GM23338 (cell line): ENCODE data around the gene ZBTB44. TPM values are rescaled to one million over a fixed set of nuclear protein-coding genes. Genes with fewer than 3 reads are reported as not detected.

Source experiments
- ATAC-seq: fragments of 200-7000 bp; cut with Tn5 transposase; 3 replicates; pipeline ENCODE4 v1.9.1; 2020
- DNase-seq: peaks from one replicate; pipeline ENCODE4 v3.0.0-alpha.2; 2015; ENCODE audit warnings: low spot score
- H2AFZ ChIP-seq: fragments of 200-600 bp; sonication (generic); 2 replicates; pipeline ENCODE4 v1.8.0; 2016; ENCODE audit warnings: antibody characterized with exemption, mild to moderate bottlenecking, moderate library complexity
- H3F3A ChIP-seq: fragments of 200-600 bp; sonication (generic); replicated peaks from 2 replicates; pipeline ENCODE4 v1.8.0; 2017; ENCODE audit warnings: antibody characterized with exemption, mixed run types, low read depth
- H3K27ac ChIP-seq: fragments of 200-600 bp; sonication (generic); 2 replicates; pipeline ENCODE4 v1.6.1; 2016; ENCODE audit warnings: low read depth
- H3K27me3 ChIP-seq: fragments of 200-600 bp; sonication (generic); 2 replicates; pipeline ENCODE4 v1.8.0; 2016; ENCODE audit warnings: mild to moderate bottlenecking, mixed run types, moderate library complexity; ENCODE audit not compliant: insufficient read depth
- H3K36me3 ChIP-seq: fragments of 200-600 bp; sonication (generic); 2 replicates; pipeline ENCODE4 v1.8.0; 2016; ENCODE audit warnings: mild to moderate bottlenecking; ENCODE audit not compliant: insufficient read depth
- H3K4me1 ChIP-seq: fragments of 200-600 bp; sonication (generic); 2 replicates; pipeline ENCODE4 v1.8.0; 2016; ENCODE audit warnings: mild to moderate bottlenecking, moderate library complexity; ENCODE audit not compliant: insufficient read depth
- H3K4me2 ChIP-seq: fragments of 200-600 bp; sonication (generic); 2 replicates; pipeline ENCODE4 v1.7.1; 2017; ENCODE audit warnings: mixed run types
- H3K4me3 ChIP-seq: fragments of 200-600 bp; sonication (generic); 2 replicates; pipeline ENCODE4 v1.6.1; 2016; ENCODE audit warnings: mixed run types
- H3K79me2 ChIP-seq: fragments of 200-600 bp; sonication (generic); replicated peaks from 2 replicates; pipeline ENCODE4 v1.8.0; 2017; ENCODE audit warnings: mild to moderate bottlenecking; ENCODE audit not compliant: insufficient read depth
- H3K9me2 ChIP-seq: fragments of 200-600 bp; sonication (generic); 2 replicates; pipeline ENCODE4 v1.8.0; 2017; ENCODE audit not compliant: insufficient read depth
- H4K20me1 ChIP-seq: fragments of 200-600 bp; sonication (generic); replicated peaks from 2 replicates; pipeline ENCODE4 v1.8.0; 2017; ENCODE audit warnings: mild to moderate bottlenecking; ENCODE audit not compliant: insufficient read depth
- H3K27ac Mint-ChIP-seq: 2 replicates; pipeline ENCODE4 v1.8.0; 2020; ENCODE audit warnings: inconsistent platforms, mild to moderate bottlenecking, moderate library complexity, mixed read lengths
- H3K27me3 Mint-ChIP-seq: 3 replicates; pipeline ENCODE4 v1.8.0; 2022; ENCODE audit warnings: low read depth, mild to moderate bottlenecking, moderate library complexity, mixed read lengths, inconsistent platforms; ENCODE audit not compliant: insufficient read depth, poor library complexity
- H3K36me3 Mint-ChIP-seq: 3 replicates; pipeline ENCODE4 v1.8.0; 2021; ENCODE audit warnings: low read depth, mild to moderate bottlenecking, inconsistent platforms, moderate library complexity, mixed read lengths
- H3K4me1 Mint-ChIP-seq: 3 replicates; pipeline ENCODE4 v1.8.0; 2020; ENCODE audit warnings: mild to moderate bottlenecking, inconsistent platforms, mixed read lengths
- H3K4me3 Mint-ChIP-seq: 3 replicates; pipeline ENCODE4 v1.8.0; 2021; ENCODE audit warnings: moderate library complexity, mild to moderate bottlenecking, inconsistent platforms, mixed read lengths
- H3K9me3 Mint-ChIP-seq: 3 replicates; pipeline ENCODE4 v1.8.0; 2020; ENCODE audit warnings: moderate library complexity, mild to moderate bottlenecking, inconsistent platforms, mixed read lengths
- CREB1 ChIP-seq: fragments of 250-450 bp; sonication (Bioruptor Pico); IDR thresholded peaks from 2 replicates; pipeline ENCODE4 v1.5.0; 2020; ENCODE audit warnings: low read depth, mild to moderate bottlenecking, moderate library complexity
- ETS1 ChIP-seq: IDR thresholded peaks from 2 replicates; pipeline ENCODE4 v1.6.1; 2016; ENCODE audit warnings: antibody characterized with exemption
- EZH2phosphoT487 ChIP-seq: fragments of 200-600 bp; sonication (generic); IDR thresholded peaks from one replicate; pipeline ENCODE4 v1.8.1; 2018; ENCODE audit warnings: antibody characterized with exemption; ENCODE audit not compliant: unreplicated experiment
- JUNB ChIP-seq: IDR thresholded peaks from one replicate; pipeline ENCODE4 v1.6.1; 2016; ENCODE audit warnings: antibody characterized with exemption; ENCODE audit not compliant: unreplicated experiment
- NANOG ChIP-seq: IDR thresholded peaks from 2 replicates; pipeline ENCODE4 v1.6.1; 2016; ENCODE audit warnings: antibody characterized with exemption, borderline replicate concordance
- POLR2AphosphoS5 ChIP-seq: IDR thresholded peaks from 2 replicates; pipeline ENCODE4 v1.6.1; 2016; ENCODE audit warnings: antibody characterized with exemption, low read depth
- STAT1 ChIP-seq: IDR thresholded peaks from one replicate; pipeline ENCODE4 v1.6.1; 2016; ENCODE audit warnings: antibody characterized with exemption; ENCODE audit not compliant: unreplicated experiment
- ZNF114 ChIP-seq: fragments of 250-450 bp; sonication (Bioruptor Pico); IDR thresholded peaks from 2 replicates; pipeline ENCODE4 v1.5.0; 2020; ENCODE audit warnings: mild to moderate bottlenecking, moderate library complexity
- ZNF331 ChIP-seq: fragments of 250-450 bp; sonication (Bioruptor Pico); IDR thresholded peaks from 2 replicates; pipeline ENCODE4 v1.5.0; 2020; ENCODE audit warnings: low read depth, mild to moderate bottlenecking, moderate library complexity
- ZNF462 ChIP-seq: fragments of 250-450 bp; sonication (Bioruptor Pico); IDR thresholded peaks from 2 replicates; pipeline ENCODE4 v1.5.0; 2020; ENCODE audit warnings: mild to moderate bottlenecking, moderate library complexity
- polyA plus RNA-seq: library from polyadenylated mRNA; unstranded; fragments of >200 nt; fragmentation: Nextera tagmentation; extraction: Ambion mirVana; gene quantifications from 2 replicates; pipeline ENCODE4 v1.2.1, GENCODE V29; 2016
- total RNA-seq: library from RNA; depleted of rRNA; stranded (reverse); fragments of >200 nt; shearing (Covaris generic); gene quantifications from 2 replicates; pipeline ENCODE4 v1.2.3, GENCODE V29; 2014
- TF ChIP-seq, protein P1 (sequence below), 2 experiments: fragments of 200-600 bp in 1 of 2; sonication (generic) in 1 of 2; conservative IDR thresholded peaks; 2 replicates each; pipeline versions ENCODE4 v1.5.1 to v1.6.1; 2016 to 2017; ENCODE audit warnings: antibody characterized with exemption in 2 of 2, low read depth in 2 of 2, mild to moderate bottlenecking in 2 of 2, moderate library complexity in 1 of 2
- TF ChIP-seq, protein P2 (sequence below): IDR thresholded peaks from one replicate; pipeline ENCODE4 v1.6.1; 2018; ENCODE audit warnings: antibody characterized with exemption; ENCODE audit not compliant: unreplicated experiment

The ZBTB44 gene
- total and polyA plus RNA-seq, 2 experiments from 2014 or later: 61.2 to 102 TPM

GRCh38 chr11:130278151-130278550 lies 36.6 kb downstream of the ZBTB44 start:
- Histone ChIP-seq H3K79me2 (peaks cover 85% of the 10 kb centered on the region), H3K36me3 (no peaks in the 10 kb centered on the region), H3F3A (no peaks in the 10 kb centered on the region), H3K4me3 (no peak overlapping the region), H3K9me2 (no peaks in the 10 kb centered on the region), H3K27ac (no peak overlapping the region), H3K4me1 (no peaks in the 10 kb centered on the region), H3K4me2 (no peak overlapping the region), H2AFZ (no peak overlapping the region), H3K27me3 (no peaks in the 10 kb centered on the region), H4K20me1 (peaks cover 7% of the 10 kb centered on the region; the same call in 1 of the 2 replicates)
- Mint-ChIP-seq H3K4me1 (peaks cover 16% of the 10 kb centered on the region), H3K27ac (no peak overlapping the region), H3K4me3 (no peak overlapping the region), H3K36me3 (no peaks in the 10 kb centered on the region), H3K9me3 (no peaks in the 10 kb centered on the region), H3K27me3 (peaks cover 4% of the 10 kb centered on the region)
- ATAC-seq: no peak
- TF ChIP-seq STAT1: no peak
- no peak for TF ChIP-seq ZNF331 (CRISPR knock-in tag)
- no peak for TF ChIP-seq ETS1
- no peak for TF ChIP-seq ZNF114 (CRISPR knock-in tag)
- TF ChIP-seq JUNB: no peak
- TF ChIP-seq CREB1: no peak
- no peak for TF ChIP-seq EZH2phosphoT487
- TF ChIP-seq ZNF462: no peak
- TF ChIP-seq, protein P1, sequence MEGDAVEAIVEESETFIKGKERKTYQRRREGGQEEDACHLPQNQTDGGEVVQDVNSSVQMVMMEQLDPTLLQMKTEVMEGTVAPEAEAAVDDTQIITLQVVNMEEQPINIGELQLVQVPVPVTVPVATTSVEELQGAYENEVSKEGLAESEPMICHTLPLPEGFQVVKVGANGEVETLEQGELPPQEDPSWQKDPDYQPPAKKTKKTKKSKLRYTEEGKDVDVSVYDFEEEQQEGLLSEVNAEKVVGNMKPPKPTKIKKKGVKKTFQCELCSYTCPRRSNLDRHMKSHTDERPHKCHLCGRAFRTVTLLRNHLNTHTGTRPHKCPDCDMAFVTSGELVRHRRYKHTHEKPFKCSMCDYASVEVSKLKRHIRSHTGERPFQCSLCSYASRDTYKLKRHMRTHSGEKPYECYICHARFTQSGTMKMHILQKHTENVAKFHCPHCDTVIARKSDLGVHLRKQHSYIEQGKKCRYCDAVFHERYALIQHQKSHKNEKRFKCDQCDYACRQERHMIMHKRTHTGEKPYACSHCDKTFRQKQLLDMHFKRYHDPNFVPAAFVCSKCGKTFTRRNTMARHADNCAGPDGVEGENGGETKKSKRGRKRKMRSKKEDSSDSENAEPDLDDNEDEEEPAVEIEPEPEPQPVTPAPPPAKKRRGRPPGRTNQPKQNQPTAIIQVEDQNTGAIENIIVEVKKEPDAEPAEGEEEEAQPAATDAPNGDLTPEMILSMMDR (conservative IDR thresholded peaks at IDR 0.05; ENCODE audit: low read depth in 2 of 2): no peak
- no peak for TF ChIP-seq NANOG
- TF ChIP-seq, protein P2, sequence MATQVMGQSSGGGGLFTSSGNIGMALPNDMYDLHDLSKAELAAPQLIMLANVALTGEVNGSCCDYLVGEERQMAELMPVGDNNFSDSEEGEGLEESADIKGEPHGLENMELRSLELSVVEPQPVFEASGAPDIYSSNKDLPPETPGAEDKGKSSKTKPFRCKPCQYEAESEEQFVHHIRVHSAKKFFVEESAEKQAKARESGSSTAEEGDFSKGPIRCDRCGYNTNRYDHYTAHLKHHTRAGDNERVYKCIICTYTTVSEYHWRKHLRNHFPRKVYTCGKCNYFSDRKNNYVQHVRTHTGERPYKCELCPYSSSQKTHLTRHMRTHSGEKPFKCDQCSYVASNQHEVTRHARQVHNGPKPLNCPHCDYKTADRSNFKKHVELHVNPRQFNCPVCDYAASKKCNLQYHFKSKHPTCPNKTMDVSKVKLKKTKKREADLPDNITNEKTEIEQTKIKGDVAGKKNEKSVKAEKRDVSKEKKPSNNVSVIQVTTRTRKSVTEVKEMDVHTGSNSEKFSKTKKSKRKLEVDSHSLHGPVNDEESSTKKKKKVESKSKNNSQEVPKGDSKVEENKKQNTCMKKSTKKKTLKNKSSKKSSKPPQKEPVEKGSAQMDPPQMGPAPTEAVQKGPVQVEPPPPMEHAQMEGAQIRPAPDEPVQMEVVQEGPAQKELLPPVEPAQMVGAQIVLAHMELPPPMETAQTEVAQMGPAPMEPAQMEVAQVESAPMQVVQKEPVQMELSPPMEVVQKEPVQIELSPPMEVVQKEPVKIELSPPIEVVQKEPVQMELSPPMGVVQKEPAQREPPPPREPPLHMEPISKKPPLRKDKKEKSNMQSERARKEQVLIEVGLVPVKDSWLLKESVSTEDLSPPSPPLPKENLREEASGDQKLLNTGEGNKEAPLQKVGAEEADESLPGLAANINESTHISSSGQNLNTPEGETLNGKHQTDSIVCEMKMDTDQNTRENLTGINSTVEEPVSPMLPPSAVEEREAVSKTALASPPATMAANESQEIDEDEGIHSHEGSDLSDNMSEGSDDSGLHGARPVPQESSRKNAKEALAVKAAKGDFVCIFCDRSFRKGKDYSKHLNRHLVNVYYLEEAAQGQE: no peak
- TF ChIP-seq POLR2AphosphoS5: no peak
- DNase-seq: no peak
